HPDE6-E6E7 (cell line): ENCODE results near the gene PACRG.
"Not testable (repeated sequence)": the region's sequence is repeated elsewhere in the genome, so short reads cannot be mapped to it uniquely, and the experiment has no call there.

Experiments
- DNase-seq: peaks from one replicate; pipeline ENCODE4 v3.0.0; 2011; ENCODE audit warnings: missing footprints; ENCODE audit errors: extremely low spot score

PACRG gene

GRCh38 chr6:162727322-162728182 is at the start of gene PACRG, which contains the start of gene PRKN:
TSS of gene PACRG (plus strand) at chr6:162727974.
TSS of gene PRKN (minus strand) at chr6:162727766.
- peak; percentile 87 for DNase-seq

- not testable (repeated sequence) for DNase-seq
Observed at GRCh38 chr6:162678896-162679295, 48.9 kb upstream of the PACRG start.

- no peak for DNase-seq
Observed at GRCh38 chr6:162679681-162680080, 48.1 kb upstream of the PACRG start.

- DNase-seq = no peak
Observed at GRCh38 chr6:162680367-162680766, 47.4 kb upstream of the PACRG start.

- no peak for DNase-seq
Observed at GRCh38 chr6:162680871-162681270, 46.9 kb upstream of the PACRG start.

GRCh38 chr6:162681447-162681846 is 46.3 kb upstream of the PACRG start:
- DNase-seq = no peak

- no peak for DNase-seq
Observed at GRCh38 chr6:162683135-162683534, 44.6 kb upstream of the PACRG start.

GRCh38 chr6:162684052-162684451 is 43.7 kb upstream of the PACRG start:
- DNase-seq = no peak

- DNase-seq = no peak
Observed at GRCh38 chr6:162684961-162685360, 42.8 kb upstream of the PACRG start.

- DNase-seq = no peak
Observed at GRCh38 chr6:162685586-162685985, 42.2 kb upstream of the PACRG start.

GRCh38 chr6:162688751-162689345 is 38.9 kb upstream of the PACRG start:
- no peak for DNase-seq

GRCh38 chr6:162690158-162690557 is 37.6 kb upstream of the PACRG start:
- DNase-seq = no peak

- DNase-seq = no peak
Observed at GRCh38 chr6:162697872-162698403, 29.8 kb upstream of the PACRG start.

GRCh38 chr6:162698440-162698839 is 29.3 kb upstream of the PACRG start:
- no peak for DNase-seq

GRCh38 chr6:162699961-162700360 is 27.8 kb upstream of the PACRG start:
- DNase-seq = no peak

- DNase-seq = no peak
Observed at GRCh38 chr6:162700966-162701365, 26.8 kb upstream of the PACRG start.

GRCh38 chr6:162701551-162701950 is 26.2 kb upstream of the PACRG start:
- no peak for DNase-seq

GRCh38 chr6:162702446-162702845 is 25.3 kb upstream of the PACRG start:
- DNase-seq = no peak

- DNase-seq = no peak
Observed at GRCh38 chr6:162704001-162704400, 23.8 kb upstream of the PACRG start.

- DNase-seq = no peak
Observed at GRCh38 chr6:162705736-162706135, 22.0 kb upstream of the PACRG start.

- no peak for DNase-seq
Observed at GRCh38 chr6:162706232-162706631, 21.5 kb upstream of the PACRG start.

- DNase-seq = no peak
Observed at GRCh38 chr6:162708971-162709370, 18.8 kb upstream of the PACRG start.

- no peak for DNase-seq
Observed at GRCh38 chr6:162709431-162709830, 18.3 kb upstream of the PACRG start.
